Gastroesophageal sphincter (tissue), 3 donors: ENCODE measurements around the gene APP.

Source experiments
- EP300 ChIP-seq: sonication (generic); formaldehyde crosslinking; IDR thresholded peaks from one replicate; pipeline ENCODE4 v1.6.1; 2017; ENCODE audit warnings: antibody characterized with exemption, mild to moderate bottlenecking
- TF ChIP-seq, protein P1 (sequence below), 4 experiments: fragments of 200-600 bp in 2 of 4; fragments of 450-650 bp in 2 of 4; sonication (generic) in 1 of 4; IDR thresholded peaks; one replicate each; pipeline ENCODE4 v1.5.1; 2017 to 2019; ENCODE audit warnings: antibody characterized with exemption in 4 of 4, mild to moderate bottlenecking in 2 of 4, moderate library complexity in 2 of 4

DNA sequence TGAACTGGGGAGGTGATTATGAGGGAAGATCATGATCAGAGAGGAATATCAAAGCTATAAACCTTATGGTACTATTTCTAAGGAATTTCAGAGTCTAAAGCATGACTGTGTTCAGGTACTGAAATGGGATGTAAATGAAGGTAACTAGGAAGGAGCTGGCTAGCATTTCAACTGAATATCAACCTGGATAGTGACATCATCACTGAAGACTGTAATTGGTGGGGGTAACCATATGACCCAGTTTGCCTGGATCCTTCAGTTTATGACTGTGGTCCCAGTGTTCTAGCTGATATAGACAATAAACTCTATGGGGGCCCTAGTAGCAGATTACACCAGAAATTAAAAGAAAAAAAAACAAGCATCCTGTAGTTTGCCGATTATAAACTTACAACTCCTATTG is 120.8 kb downstream of the APP start:
- TF ChIP-seq, protein P1, sequence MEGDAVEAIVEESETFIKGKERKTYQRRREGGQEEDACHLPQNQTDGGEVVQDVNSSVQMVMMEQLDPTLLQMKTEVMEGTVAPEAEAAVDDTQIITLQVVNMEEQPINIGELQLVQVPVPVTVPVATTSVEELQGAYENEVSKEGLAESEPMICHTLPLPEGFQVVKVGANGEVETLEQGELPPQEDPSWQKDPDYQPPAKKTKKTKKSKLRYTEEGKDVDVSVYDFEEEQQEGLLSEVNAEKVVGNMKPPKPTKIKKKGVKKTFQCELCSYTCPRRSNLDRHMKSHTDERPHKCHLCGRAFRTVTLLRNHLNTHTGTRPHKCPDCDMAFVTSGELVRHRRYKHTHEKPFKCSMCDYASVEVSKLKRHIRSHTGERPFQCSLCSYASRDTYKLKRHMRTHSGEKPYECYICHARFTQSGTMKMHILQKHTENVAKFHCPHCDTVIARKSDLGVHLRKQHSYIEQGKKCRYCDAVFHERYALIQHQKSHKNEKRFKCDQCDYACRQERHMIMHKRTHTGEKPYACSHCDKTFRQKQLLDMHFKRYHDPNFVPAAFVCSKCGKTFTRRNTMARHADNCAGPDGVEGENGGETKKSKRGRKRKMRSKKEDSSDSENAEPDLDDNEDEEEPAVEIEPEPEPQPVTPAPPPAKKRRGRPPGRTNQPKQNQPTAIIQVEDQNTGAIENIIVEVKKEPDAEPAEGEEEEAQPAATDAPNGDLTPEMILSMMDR (IDR thresholded peaks at IDR 0.05): no peak
- no peak for TF ChIP-seq EP300
